ENCODE data around the gene RGPD5.
"Not testable (repeated sequence)": the region's sequence is repeated elsewhere in the genome, so short reads cannot be mapped to it uniquely, and the experiment has no call there.

Gene RGPD5

GRCh38 chr2:109766886-109767578 is 27.1 kb upstream of the RGPD5 start:
- not testable (repeated sequence) for H3K36me3 ChIP-seq (ENCODE audit: insufficient read depth, low read length); H3K4me2 ChIP-seq (ENCODE audit: low read depth, low read length, poor library complexity, severe bottlenecking); H3K9ac ChIP-seq (ENCODE audit: low read depth, low read length, poor library complexity, severe bottlenecking); H3K79me2 ChIP-seq (ENCODE audit: insufficient read depth, low read length); H3F3A ChIP-seq (ENCODE audit: low read depth); H3K4me1 ChIP-seq (ENCODE audit: insufficient read depth, low read length, poor library complexity, severe bottlenecking); H3K4me3 ChIP-seq (ENCODE audit: low read length, poor library complexity, severe bottlenecking); H4K20me1 ChIP-seq (ENCODE audit: insufficient read depth, low read length, poor library complexity, severe bottlenecking); H3K27me3 ChIP-seq (ENCODE audit: insufficient read depth, low read length, poor library complexity, severe bottlenecking); H2AFZ ChIP-seq (ENCODE audit: low read length); H3K9me3 ChIP-seq (ENCODE audit: insufficient read depth, low read depth, low read length); H3K9me2 ChIP-seq (replicated peaks; ENCODE audit: low read depth, low read length)

- not testable (repeated sequence) for H3K4me1 ChIP-seq (ENCODE audit: insufficient read depth, low read length, poor library complexity, severe bottlenecking); H2AFZ ChIP-seq (ENCODE audit: low read length); H4K20me1 ChIP-seq (ENCODE audit: insufficient read depth, low read length, poor library complexity, severe bottlenecking); H3F3A ChIP-seq (ENCODE audit: low read depth); H3K9me2 ChIP-seq (replicated peaks; ENCODE audit: low read depth, low read length); H3K9me3 ChIP-seq (ENCODE audit: insufficient read depth, low read depth, low read length); H3K4me2 ChIP-seq (ENCODE audit: low read depth, low read length, poor library complexity, severe bottlenecking); H3K27me3 ChIP-seq (ENCODE audit: insufficient read depth, low read length, poor library complexity, severe bottlenecking); H3K4me3 ChIP-seq (ENCODE audit: low read length, poor library complexity, severe bottlenecking); H3K9ac ChIP-seq (ENCODE audit: low read depth, low read length, poor library complexity, severe bottlenecking); H3K36me3 ChIP-seq (ENCODE audit: insufficient read depth, low read length); H3K79me2 ChIP-seq (ENCODE audit: insufficient read depth, low read length)
Measured at GRCh38 chr2:109768934-109769333, 25.2 kb upstream of the RGPD5 start.

DNA sequence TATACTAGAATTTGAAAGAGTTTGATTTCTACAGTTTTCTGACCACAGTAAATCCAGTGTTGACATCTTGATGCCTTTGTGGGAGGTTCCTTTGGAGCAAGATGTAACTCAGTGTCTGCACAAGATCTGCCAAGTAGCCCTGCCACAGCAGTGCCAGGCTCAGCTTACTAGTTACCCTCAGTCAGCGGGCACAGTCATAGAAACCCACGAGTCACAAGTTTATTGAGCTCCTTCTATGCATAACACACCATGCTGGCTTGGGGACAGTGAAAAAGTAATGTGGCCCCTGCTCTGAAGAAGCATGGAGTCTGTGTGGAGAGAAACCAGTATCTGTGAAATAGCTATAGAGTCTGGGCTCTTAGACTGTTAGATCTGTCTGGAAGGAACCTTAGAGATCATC is 15.0 kb upstream of the RGPD5 start:
- H3K79me2 ChIP-seq (ENCODE audit: insufficient read depth, low read length); H3K4me1 ChIP-seq (ENCODE audit: insufficient read depth, low read length, poor library complexity, severe bottlenecking); H3F3A ChIP-seq (ENCODE audit: low read depth); H3K36me3 ChIP-seq (ENCODE audit: insufficient read depth, low read length); H3K9ac ChIP-seq (ENCODE audit: low read depth, low read length, poor library complexity, severe bottlenecking); H4K20me1 ChIP-seq (ENCODE audit: insufficient read depth, low read length, poor library complexity, severe bottlenecking); H3K9me3 ChIP-seq (ENCODE audit: insufficient read depth, low read depth, low read length); H3K4me3 ChIP-seq (ENCODE audit: low read length, poor library complexity, severe bottlenecking); H2AFZ ChIP-seq (ENCODE audit: low read length); H3K9me2 ChIP-seq (replicated peaks; ENCODE audit: low read depth, low read length); H3K27me3 ChIP-seq (ENCODE audit: insufficient read depth, low read length, poor library complexity, severe bottlenecking); H3K4me2 ChIP-seq (ENCODE audit: low read depth, low read length, poor library complexity, severe bottlenecking): not testable (repeated sequence)

- H3K9ac ChIP-seq (ENCODE audit: low read depth, low read length, poor library complexity, severe bottlenecking); H3K4me3 ChIP-seq (ENCODE audit: low read length, poor library complexity, severe bottlenecking); H2AFZ ChIP-seq (ENCODE audit: low read length); H4K20me1 ChIP-seq (ENCODE audit: insufficient read depth, low read length, poor library complexity, severe bottlenecking); H3K36me3 ChIP-seq (ENCODE audit: insufficient read depth, low read length); H3K4me2 ChIP-seq (ENCODE audit: low read depth, low read length, poor library complexity, severe bottlenecking); H3K79me2 ChIP-seq (ENCODE audit: insufficient read depth, low read length); H3K9me2 ChIP-seq (replicated peaks; ENCODE audit: low read depth, low read length); H3K9me3 ChIP-seq (ENCODE audit: insufficient read depth, low read depth, low read length); H3K27me3 ChIP-seq (ENCODE audit: insufficient read depth, low read length, poor library complexity, severe bottlenecking); H3F3A ChIP-seq (ENCODE audit: low read depth); H3K4me1 ChIP-seq (ENCODE audit: insufficient read depth, low read length, poor library complexity, severe bottlenecking): not testable (repeated sequence)
Measured at GRCh38 chr2:109781147-109781816, 12.8 kb upstream of the RGPD5 start.

GRCh38 chr2:109782446-109782993 is 11.6 kb upstream of the RGPD5 start:
- H2AFZ ChIP-seq (ENCODE audit: low read length); H3K4me2 ChIP-seq (ENCODE audit: low read depth, low read length, poor library complexity, severe bottlenecking); H3K79me2 ChIP-seq (ENCODE audit: insufficient read depth, low read length); H3K9me3 ChIP-seq (ENCODE audit: insufficient read depth, low read depth, low read length); H4K20me1 ChIP-seq (ENCODE audit: insufficient read depth, low read length, poor library complexity, severe bottlenecking); H3F3A ChIP-seq (ENCODE audit: low read depth); H3K9ac ChIP-seq (ENCODE audit: low read depth, low read length, poor library complexity, severe bottlenecking); H3K4me3 ChIP-seq (ENCODE audit: low read length, poor library complexity, severe bottlenecking); H3K27me3 ChIP-seq (ENCODE audit: insufficient read depth, low read length, poor library complexity, severe bottlenecking); H3K4me1 ChIP-seq (ENCODE audit: insufficient read depth, low read length, poor library complexity, severe bottlenecking); H3K9me2 ChIP-seq (replicated peaks; ENCODE audit: low read depth, low read length); H3K36me3 ChIP-seq (ENCODE audit: insufficient read depth, low read length): not testable (repeated sequence)

- H3K36me3 ChIP-seq (ENCODE audit: insufficient read depth, low read length); H3K79me2 ChIP-seq (ENCODE audit: insufficient read depth, low read length); H2AFZ ChIP-seq (ENCODE audit: low read length); H3K27me3 ChIP-seq (ENCODE audit: insufficient read depth, low read length, poor library complexity, severe bottlenecking); H3K9me2 ChIP-seq (replicated peaks; ENCODE audit: low read depth, low read length); H3K9me3 ChIP-seq (ENCODE audit: insufficient read depth, low read depth, low read length); H3K9ac ChIP-seq (ENCODE audit: low read depth, low read length, poor library complexity, severe bottlenecking); H3K4me2 ChIP-seq (ENCODE audit: low read depth, low read length, poor library complexity, severe bottlenecking); H3F3A ChIP-seq (ENCODE audit: low read depth); H3K4me3 ChIP-seq (ENCODE audit: low read length, poor library complexity, severe bottlenecking); H3K4me1 ChIP-seq (ENCODE audit: insufficient read depth, low read length, poor library complexity, severe bottlenecking); H4K20me1 ChIP-seq (ENCODE audit: insufficient read depth, low read length, poor library complexity, severe bottlenecking): not testable (repeated sequence)
Measured at GRCh38 chr2:109791530-109792279, 2.4 kb upstream of the RGPD5 start.

DNA sequence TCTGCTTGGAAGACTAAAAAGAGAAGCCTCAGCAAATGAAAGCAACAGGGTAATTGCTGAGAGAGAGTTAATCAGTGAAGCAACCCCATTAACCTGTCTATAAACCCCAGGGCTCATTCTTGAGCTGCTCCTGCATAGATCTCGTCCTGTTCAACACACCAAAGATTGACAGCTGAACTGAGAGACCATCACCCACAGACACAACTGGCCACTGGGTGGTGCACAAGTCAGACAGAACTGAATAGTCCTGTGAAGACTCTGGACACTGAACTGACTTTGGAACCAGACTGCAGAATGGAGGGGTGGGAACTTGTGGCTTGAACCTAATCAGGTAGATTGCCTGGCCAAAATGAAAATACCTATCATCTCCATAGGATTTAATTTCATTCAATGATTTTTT is 1.4 kb upstream of the RGPD5 start:
- H2AFZ ChIP-seq (ENCODE audit: low read length); H3K36me3 ChIP-seq (ENCODE audit: insufficient read depth, low read length); H3K4me1 ChIP-seq (ENCODE audit: insufficient read depth, low read length, poor library complexity, severe bottlenecking); H3K79me2 ChIP-seq (ENCODE audit: insufficient read depth, low read length); H3K9me2 ChIP-seq (replicated peaks; ENCODE audit: low read depth, low read length); H3K4me2 ChIP-seq (ENCODE audit: low read depth, low read length, poor library complexity, severe bottlenecking); H3F3A ChIP-seq (ENCODE audit: low read depth); H3K9me3 ChIP-seq (ENCODE audit: insufficient read depth, low read depth, low read length); H3K27me3 ChIP-seq (ENCODE audit: insufficient read depth, low read length, poor library complexity, severe bottlenecking); H3K9ac ChIP-seq (ENCODE audit: low read depth, low read length, poor library complexity, severe bottlenecking); H3K4me3 ChIP-seq (ENCODE audit: low read length, poor library complexity, severe bottlenecking); H4K20me1 ChIP-seq (ENCODE audit: insufficient read depth, low read length, poor library complexity, severe bottlenecking): not testable (repeated sequence)

All from Loucy (cell line).